SHP77 (cell line): ENCODE measurements around the gene WWP2.

Experiments
- DNase-seq, 2 experiments: peaks; one replicate each; lab custom pipeline; 2025; lab: John Stamatoyannopoulos, UW

The WWP2 gene

DNA sequence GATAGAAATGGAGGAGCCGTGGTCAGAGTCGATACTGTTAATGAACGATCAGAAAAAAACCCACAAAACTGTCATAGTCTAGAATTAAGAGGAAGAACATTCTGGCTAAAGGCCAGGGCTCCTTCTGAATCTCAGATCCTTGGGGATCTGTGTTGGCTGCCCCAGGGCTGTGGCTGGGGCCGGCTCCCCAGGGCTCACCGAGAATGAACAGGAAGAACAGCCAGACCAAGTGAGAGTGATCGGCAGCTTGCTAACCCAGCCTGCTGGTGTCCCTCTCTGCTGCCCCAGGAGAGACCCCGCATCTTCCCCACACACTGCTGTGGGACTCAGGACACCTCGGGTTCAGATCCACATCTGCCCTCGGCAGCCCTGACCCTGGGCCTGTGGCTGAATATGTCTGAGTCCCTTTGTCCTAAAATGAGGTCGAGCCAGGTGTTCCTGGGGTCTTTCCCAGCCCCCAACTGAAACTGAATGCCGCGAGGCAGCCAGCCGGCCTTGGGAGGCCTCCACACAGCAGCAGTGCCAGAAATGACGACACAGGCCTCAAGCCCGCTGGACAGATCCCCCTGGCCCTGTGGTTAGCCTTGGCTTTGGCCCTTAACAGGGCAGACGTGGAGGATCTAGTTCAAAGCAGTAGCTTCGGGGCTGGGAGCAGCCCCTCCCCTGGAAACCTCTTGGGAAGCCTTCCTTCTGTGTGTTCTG lies 165.1 kb downstream of the WWP2 start:
- DNase-seq, result no peak

DNA sequence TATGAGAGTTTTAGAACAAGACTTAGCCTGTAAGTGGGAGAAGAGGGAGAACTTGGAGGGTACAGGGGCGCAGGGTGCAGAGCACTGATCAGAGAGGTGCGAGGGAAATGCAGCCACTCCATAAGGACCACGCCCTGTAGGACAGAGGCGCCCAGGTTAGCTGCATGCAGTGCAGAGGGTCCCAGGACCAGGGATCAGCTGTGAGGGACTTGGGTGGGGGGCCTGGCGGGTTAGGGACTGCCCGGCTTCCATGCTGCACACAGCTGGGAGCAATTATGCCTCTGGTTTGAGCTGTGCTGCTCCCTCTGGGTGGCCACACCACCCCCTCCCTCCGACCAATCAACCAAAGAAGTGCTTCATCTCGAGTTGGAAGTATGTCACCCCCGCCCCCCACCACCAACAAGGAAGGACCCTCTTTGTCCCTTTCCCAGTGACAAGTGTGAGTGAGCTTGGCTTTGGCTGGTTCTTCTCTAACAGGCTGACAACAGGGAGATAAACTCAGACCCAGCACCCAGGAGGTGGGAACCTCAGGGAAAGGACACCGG lies 166.8 kb downstream of the WWP2 start:
- no peak for DNase-seq

DNA sequence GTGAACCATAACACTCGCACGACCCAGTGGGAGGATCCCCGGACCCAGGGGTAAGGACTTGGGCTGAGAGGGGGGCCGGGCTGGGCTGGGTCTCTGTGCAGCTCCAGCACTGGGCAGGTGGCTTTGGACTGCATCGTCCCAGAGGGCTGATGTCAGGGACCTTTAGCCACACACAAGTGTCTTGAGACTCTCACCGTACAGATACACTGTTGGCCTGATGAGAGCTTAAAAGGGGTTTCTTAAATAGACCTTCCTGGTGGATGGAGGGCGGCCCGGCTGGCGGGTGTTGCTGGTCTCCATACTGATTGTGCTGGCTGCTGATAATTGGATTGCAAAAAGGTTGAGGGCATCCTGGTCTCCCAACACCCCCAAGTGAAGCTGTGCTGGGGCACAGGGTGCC lies 167.3 kb downstream of the WWP2 start:
- DNase-seq, result no peak

DNA sequence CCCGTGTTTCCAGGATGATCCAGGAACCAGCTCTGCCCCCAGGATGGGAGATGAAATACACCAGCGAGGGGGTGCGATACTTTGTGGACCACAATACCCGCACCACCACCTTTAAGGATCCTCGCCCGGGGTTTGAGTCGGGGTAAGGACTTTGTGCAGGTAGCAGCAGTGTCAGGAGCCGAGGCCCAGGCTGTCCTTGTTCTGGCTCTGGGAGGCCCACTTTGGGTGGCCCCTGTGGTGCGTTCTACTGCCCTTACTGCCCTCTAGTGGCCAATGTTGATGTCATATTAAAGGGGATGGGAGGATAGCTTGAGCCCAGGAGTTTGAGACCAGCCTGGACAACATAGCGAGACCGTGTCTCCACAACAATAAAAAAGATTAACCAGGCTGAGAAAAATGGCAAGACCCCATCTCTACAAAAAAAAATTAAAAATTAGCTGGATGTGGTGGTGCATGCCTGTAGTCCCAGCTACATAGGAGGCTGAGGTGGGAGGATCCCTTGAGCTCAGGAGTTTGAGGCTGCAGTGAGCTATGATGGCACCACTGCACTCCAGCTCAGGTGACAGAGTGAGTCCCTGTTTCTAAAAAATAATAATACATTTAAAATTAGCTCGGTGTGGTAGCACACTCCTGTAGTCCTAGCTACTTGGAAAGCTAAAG lies 168.1 kb downstream of the WWP2 start:
- DNase-seq, result peak; percentile 29 to 69

DNA sequence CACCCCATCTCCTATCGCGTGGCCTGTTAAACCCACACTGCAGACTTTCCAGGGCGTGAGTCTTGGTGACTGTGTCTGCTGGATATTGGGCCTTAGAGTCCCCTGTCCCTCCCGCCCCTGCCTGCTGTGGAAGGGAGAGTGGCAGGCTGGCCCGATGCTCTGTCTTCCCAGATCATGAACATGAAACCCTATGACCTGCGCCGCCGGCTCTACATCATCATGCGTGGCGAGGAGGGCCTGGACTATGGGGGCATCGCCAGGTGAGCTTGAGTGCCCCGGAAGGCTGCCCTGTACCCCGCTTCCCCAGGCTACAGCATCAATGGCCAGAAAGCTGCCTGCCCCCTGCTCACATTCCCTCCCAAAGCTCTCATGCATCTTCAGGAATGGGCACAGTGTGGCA lies 169.5 kb downstream of the WWP2 start:
- DNase-seq, result no peak

DNA sequence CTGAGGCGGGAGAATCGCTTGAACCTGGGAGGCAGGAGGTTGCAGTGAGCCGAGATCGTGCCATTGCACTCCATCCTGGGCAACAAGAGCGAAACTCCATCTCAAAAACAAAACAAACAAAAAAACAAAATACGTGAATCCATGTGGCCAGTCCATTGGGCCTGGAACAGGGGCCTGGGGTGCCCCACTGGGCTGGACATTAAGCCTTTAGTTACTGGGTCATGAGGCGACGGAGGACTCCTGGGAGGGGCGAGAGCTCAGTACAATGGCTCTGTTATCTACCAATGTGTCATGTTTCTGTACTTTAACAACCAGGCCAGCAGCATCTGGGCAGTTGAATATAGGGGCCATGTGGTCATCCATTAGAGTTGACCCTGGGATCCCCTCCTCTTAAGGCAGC lies 170.1 kb downstream of the WWP2 start:
- no peak for DNase-seq

DNA sequence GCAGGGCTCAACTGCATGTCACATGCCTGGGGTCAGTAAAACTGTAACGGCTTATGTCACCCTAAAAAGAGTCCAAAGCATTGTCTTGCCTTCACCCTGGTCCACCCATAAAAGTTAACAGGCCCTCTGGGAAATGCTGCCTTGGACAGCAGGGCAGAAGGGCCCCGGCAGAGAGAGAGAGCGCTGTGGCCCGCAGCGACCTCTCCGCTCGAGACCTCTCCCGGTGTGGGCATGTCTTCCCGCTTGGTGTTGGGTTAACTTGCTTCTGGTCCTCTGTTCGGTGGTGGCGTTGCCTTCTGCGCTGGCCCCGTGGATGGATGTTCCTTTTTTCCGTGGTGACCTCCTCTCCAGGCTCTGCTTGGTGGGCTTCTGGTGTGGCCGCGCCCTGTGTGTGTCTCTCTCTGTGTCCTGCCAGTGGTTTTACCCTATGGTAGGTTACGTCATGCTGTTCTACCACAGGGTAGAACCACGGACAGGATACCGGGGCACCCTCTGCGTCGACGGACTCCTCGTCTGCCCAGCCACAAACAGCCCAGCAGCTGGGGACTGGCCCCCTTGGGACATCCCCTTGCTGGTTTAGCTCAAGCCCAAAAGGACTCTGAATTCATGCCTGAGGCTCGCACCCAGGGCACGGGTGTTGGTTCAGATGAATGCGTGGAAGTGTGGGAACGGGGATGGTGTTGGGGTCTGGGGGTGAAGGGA lies 170.7 kb downstream of the WWP2 start:
- DNase-seq, result no peak

DNA sequence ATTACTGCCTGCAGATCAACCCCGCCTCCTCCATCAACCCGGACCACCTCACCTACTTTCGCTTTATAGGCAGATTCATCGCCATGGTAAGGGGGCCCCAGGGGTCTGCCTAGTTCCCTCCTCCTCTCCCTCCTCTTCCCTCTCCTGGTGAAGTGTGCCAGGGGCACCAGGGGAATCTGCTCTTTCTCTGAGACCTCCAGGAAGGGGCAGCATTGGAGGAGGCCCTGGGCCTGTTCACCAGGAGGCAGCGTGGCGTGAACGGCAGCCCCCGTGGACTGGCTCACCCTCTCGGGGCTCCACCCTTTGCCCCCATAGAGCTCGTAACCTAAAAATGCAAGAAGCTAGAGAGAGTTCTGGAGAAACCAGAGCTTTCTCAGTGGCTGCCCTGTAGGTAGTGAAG lies 171.9 kb downstream of the WWP2 start:
- DNase-seq, result no peak

DNA sequence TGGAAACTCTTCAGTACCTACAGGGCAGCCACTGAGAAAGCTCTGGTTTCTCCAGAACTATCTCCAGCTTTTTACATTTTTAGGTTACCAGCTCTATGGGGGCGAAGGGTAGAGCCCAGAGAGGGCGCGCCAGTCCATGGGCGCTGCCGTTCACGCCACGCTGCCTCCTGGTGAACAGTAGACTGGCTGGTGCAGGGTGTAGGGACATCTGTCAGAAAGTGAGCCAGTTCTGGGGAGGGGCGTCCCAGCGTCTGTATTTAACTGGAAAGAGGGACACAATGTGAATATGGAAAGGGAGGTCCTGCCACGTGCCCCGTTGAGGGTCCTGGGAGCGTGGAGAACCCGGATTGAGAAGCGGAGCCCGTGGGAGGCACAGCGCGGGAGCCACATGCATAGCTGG lies 172.6 kb downstream of the WWP2 start:
- no peak for DNase-seq

DNA sequence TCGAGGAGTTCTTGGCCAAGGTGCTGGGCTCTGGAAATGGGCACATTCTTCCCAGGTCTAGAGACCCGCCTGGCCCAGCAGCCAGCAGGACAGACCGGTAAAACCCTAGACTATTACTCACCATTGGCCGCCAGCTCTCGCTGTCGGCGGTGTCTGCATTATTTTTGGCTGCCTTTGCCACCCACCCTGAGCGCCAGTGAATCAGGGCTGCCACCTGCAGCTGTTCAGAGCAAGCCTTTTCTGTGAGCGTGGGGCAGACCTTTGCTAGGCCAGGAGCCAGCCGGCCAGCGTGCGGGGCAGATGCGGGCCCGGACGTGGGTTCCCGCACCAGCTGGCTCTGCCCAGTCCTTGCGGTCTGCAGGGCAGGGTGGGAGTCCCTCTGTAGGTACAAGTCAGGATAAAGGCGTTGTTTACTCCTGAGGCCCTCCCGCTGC lies 173.2 kb downstream of the WWP2 start:
- no peak for DNase-seq

DNA sequence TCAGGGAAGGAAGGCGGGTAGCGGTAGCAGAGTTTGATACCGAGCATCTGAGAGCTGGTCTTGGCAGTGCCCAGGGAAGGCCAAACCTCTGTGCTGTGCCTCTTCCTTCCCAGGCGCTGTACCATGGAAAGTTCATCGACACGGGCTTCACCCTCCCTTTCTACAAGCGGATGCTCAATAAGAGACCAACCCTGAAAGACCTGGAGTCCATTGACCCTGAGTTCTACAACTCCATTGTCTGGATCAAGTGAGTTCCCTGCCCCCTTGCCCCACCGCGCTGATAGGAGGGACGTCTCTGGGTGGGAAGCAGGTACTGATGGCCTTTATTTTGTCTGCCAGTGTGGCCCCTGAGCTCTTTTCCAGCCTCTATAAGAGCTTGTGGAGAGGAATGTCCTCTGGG lies 173.6 kb downstream of the WWP2 start:
- DNase-seq, result no peak

DNA sequence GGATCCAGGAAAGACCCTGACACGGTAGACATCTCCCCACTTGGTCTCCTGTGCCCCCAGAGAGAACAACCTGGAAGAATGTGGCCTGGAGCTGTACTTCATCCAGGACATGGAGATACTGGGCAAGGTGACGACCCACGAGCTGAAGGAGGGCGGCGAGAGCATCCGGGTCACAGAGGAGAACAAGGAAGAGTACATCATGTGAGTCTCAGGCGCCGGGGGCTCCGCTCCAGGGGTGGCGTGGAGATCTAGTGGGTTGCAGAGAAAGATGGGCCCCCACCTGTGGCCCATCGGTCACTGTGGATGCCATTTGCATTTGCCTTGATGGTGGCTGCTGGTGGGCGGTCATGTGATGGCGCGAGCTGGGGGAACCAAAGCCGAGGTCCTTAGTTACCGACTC lies 174.1 kb downstream of the WWP2 start:
- no peak for DNase-seq

DNA sequence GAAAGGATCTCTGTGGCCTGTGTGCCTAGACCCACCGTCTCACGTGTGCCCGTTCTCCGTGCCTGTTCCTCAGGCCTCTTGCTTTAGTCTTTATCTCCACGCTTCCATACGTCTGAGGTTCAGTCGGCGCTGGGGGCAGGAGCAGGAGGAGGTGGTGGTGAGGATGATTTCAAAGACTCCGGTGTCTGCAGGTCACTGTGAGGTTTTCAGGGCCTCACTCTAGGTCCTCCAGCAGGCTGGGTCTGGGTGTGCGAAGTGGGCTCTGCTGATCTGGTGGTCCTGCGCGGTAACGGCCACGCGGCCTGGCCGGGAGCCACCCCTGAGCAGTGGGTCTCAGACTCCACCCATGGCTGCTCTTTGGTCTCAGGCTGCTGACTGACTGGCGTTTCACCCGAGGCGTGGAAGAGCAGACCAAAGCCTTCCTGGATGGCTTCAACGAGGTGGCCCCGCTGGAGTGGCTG lies 174.6 kb downstream of the WWP2 start:
- DNase-seq, result no peak

DNA sequence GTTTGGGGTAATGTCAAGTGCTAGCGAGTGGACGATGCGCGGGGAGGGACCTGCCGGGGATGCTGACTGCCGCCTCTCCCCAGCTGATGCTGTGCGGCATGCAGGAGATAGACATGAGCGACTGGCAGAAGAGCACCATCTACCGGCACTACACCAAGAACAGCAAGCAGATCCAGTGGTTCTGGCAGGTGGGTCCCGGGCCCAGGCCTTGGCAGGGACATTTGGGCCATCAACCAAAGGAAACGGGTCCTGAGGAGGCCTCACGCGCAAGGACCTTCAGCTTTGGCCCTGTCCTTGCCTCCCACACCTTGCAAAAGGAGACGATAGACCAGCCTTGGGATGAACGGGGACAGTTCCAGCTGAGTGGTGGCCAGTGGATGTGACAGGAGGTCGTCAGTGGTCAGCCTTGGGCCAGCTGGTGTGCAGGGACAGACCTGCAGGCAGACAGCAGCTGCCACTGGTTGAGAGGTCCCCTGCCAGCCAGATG lies 175.4 kb downstream of the WWP2 start:
- no peak for DNase-seq

DNA sequence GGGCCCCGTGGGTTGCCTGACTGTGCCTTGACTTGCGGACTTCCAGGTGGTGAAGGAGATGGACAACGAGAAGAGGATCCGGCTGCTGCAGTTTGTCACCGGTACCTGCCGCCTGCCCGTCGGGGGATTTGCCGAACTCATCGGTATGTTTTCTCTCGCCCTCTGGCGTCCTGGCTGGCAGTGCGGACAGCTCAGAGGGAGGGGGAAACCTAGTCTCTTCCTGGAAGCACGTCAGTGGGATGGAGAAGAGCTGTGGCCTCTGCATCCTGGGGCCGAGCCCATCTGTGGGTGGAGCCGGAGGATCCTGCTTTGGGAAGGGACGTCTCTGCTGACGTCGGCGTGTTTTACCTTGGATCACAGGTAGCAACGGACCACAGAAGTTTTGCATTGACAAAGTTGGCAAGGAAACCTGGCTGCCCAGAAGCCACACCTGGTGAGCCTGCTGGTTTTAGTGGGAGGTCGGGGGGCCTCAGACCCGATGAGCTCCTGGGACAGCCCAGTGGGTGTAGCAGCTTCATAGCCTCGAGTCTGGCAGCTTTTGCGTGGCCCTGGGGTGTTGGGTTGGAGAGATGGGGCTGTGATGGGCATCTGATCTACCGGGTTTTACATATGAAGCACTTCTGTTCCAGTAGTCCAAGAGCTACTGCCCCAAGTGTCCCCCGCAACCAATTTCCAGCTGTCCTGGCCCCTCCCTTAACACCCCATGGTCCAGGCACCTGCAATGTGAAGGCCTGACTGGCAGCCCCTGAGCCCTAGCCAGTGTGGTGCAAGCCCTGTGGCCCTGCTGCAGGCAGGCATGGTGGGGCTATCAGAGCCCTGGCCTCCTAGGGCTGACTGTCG lies 177.1 kb downstream of the WWP2 start:
- DNase-seq, result no peak

DNA sequence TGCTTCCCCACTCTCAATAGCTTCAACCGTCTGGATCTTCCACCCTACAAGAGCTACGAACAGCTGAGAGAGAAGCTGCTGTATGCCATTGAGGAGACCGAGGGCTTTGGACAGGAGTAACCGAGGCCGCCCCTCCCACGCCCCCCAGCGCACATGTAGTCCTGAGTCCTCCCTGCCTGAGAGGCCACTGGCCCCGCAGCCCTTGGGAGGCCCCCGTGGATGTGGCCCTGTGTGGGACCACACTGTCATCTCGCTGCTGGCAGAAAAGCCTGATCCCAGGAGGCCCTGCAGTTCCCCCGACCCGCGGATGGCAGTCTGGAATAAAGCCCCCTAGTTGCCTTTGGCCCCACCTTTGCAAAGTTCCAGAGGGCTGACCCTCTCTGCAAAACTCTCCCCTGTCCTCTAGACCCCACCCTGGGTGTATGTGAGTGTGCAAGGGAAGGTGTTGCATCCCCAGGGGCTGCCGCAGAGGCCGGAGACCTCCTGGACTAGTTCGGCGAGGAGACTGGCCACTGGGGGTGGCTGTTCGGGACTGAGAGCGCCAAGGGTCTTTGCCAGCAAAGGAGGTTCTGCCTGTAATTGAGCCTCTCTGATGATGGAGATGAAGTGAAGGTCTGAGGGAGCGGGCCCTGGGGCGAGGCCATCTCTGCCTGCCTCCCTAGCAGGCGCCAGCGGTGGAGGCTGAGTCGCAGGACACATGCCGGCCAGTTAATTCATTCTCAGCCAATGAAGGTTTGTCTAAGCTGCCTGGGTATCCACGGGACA lies 177.9 kb downstream of the WWP2 start:
- DNase-seq, result no peak

DNA sequence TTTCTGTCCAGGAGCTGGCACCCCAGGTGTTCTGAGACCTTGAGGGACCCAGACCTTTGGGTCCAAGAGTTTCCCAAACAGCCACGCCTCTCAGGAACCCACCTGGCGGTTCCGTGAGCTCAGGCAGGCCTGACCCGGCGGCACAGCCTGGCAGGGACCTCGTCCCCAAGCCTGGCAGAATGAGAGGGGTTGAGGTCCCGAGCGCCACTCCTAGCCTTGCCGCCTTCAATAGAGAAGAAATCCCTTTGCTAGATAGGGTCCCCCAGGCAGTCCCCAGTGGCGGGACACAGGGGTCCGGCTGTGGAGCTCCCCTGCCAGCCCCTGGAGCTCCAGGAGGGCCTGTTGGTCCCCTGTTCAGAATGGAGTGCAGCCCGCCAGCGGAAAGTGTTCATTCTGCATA lies 178.5 kb downstream of the WWP2 start:
- no peak for DNase-seq

DNA sequence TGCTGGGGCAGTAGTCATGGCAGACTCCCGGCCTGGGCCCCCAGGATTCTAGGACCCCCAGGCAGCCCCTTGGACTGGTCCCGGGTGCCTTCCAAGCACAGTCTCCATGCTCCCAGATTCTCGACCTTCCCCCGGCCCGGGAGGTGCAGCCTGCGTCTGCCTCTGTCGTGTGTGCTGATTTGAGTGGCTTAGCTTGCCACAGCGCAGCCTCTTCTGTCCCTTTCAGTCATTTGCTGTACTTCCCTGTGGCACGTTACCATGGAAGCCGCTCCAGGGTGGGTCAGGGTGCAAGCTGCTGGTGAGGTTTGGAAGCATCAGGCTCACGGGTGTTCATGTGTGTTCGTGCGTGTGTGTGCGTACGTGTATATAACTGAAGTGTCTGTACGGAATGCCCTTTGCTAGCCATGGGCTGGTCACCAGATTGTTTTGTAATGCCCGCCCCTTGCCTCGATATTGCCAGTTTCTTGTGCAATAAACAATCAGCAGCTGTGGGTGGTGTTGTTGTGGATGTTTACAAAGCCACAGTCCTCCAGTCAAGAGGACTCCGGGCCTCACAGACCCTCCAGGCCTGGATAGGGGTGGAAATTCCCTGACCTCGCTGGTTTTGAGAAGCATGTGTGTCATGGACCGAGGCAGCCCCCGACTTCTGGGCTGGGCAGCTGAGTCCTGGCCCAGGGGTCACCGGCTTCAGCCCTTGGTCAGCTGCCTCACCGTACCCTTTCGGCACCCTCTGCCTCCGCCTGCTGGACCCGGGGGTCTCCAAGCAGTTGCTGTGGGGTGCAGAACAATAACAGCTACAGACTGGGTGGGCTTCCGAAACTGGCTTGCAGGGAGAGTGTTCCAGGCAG lies 179.3 kb downstream of the WWP2 start:
- no peak for DNase-seq

DNA sequence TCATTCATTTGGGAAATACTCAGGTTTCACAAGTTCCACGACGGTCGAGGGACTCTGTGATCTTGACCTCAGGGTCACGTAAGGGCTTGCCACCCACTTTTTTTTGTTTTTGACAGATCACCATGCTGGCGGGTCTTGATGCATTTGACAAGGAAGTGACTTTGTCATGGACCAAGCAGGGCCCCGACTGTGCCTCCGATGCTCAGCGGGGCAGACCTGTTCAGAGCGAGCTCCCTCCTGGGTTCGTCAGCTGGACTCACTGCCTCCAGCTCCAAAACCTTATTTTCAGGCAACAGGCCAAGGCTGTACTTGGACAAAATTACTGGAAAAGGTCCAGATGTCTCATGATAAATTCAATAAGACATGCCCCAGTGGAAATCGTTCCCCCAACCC lies 180.0 kb downstream of the WWP2 start:
- DNase-seq, result no peak

DNA sequence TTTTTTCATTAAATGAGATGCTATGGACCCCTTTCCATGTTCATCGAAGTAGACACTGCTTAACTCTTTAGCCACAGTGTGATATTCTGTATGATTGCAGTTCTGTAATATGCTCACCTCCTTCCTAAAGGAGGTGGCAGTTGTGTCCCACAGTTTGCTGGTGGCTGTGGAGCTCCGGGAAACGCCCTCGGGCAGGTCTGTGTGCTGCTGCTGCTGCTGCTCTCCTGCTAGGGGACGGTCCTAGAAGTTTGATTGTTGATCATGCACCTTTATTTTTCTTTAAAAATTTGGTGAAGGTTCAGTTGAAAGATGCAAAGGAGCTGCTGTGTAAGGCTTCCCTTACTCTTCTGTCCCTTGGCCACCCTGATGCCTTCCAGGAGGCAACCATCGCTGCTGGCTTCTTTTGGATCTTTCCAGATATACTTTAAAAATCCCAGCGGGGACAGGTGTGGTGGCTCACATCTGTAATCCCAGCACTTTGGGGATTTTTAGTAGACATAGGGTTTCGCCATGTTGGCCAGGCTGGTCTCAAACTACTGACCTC lies 180.6 kb downstream of the WWP2 start:
- no peak for DNase-seq
